ENCODE measurements around the gene BMPR1A.
"Not testable (repeated sequence)": the region's sequence is repeated elsewhere in the genome, so short reads cannot be mapped to it uniquely, and the experiment has no call there.

GRCh38 chr10:86978457-86978856 is 222.0 kb downstream of the BMPR1A start:
- TF ChIP-seq CTCF (conservative IDR thresholded peaks at IDR 0.05; ENCODE audit: low read depth, low read length); POLR2A (IDR thresholded peaks at IDR 0.05; ENCODE audit: low read depth, low read length): not testable (repeated sequence)
